Osteocyte (in vitro differentiated cells): Measurements from ENCODE around the gene ALOX12B. TPM values are rescaled to one million over a fixed set of nuclear protein-coding genes. Genes with fewer than 3 reads are reported as not detected.

ENCODE experiments used
- DNase-seq: peaks from one replicate; pipeline ENCODE4 v3.0.0; 2021; ENCODE audit warnings: mixed read lengths; ENCODE audit not compliant: unreplicated experiment; ENCODE audit errors: extremely low spot score
- H3K27ac Mint-ChIP-seq: one replicate; pipeline ENCODE4 v1.8.0; 2021; ENCODE audit warnings: mild to moderate bottlenecking, mixed read lengths; ENCODE audit not compliant: unreplicated experiment
- H3K27me3 Mint-ChIP-seq: one replicate; pipeline ENCODE4 v1.8.0; 2021; ENCODE audit warnings: mixed read lengths; ENCODE audit not compliant: unreplicated experiment
- H3K36me3 Mint-ChIP-seq: one replicate; pipeline ENCODE4 v1.8.0; 2021; ENCODE audit warnings: mixed read lengths; ENCODE audit not compliant: unreplicated experiment
- H3K4me1 Mint-ChIP-seq: one replicate; pipeline ENCODE4 v1.8.0; 2021; ENCODE audit warnings: mixed read lengths; ENCODE audit not compliant: unreplicated experiment
- H3K4me3 Mint-ChIP-seq: one replicate; pipeline ENCODE4 v1.8.0; 2021; ENCODE audit warnings: mild to moderate bottlenecking, moderate library complexity, mixed read lengths; ENCODE audit not compliant: unreplicated experiment
- H3K9me3 Mint-ChIP-seq: one replicate; pipeline ENCODE4 v1.8.0; 2021; ENCODE audit warnings: mixed read lengths; ENCODE audit not compliant: unreplicated experiment
- total RNA-seq: library from RNA; stranded (reverse); gene quantifications from 2 replicates; pipeline ENCODE4 v1.2.1, GENCODE V29; 2021
- TF ChIP-seq, protein P1 (sequence below): fragments of 200-600 bp; sonication (generic); IDR thresholded peaks from 2 replicates; pipeline ENCODE4 v1.5.0; 2021; ENCODE audit warnings: antibody characterized with exemption, mild to moderate bottlenecking, moderate library complexity

The ALOX12B gene
- total RNA-seq, 1 donor from 2014 or later = not detected

DNA sequence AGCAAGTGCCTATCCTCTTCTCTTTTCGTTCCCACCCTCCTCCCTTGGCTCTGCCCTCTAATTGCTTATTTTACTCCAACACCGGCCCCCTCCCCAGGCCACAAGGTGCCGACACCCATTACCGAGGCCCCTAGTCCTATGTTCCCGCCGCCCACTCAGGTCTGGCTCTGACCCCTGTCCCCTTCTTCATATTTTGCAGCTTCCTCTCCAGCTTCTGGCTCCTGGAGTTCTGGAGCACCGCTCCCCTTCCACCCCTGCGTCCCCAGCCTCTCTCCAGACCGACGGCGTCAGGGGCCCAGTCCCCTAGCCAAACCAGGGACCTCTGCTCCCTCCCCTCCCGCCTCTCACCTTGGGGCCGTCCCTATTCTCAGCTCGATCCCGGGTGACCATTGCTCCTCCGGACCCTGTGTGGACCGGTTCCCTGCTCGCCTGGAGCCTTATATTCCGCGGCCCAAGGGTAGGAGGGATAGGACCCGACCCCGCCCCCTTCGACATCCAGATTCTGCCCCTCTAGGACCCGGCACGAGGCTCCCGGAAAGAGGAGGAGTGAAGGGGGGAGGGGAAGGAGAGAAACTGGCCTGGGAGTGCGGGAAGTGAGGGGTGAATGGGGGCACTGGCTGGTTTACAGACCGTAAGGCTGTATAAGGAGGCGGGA is 36.3 kb upstream of the ALOX12B start, which contains the start of gene HES7:
Gene HES7, minus strand, starts transcription at position 412 of the 655 bp plus-strand sequence. Its CDS starts 22 bp downstream, at position 390.
- Mint-ChIP-seq H3K27me3 (no peaks in the 10 kb centered on the region), H3K36me3 (no peaks in the 10 kb centered on the region)

DNA sequence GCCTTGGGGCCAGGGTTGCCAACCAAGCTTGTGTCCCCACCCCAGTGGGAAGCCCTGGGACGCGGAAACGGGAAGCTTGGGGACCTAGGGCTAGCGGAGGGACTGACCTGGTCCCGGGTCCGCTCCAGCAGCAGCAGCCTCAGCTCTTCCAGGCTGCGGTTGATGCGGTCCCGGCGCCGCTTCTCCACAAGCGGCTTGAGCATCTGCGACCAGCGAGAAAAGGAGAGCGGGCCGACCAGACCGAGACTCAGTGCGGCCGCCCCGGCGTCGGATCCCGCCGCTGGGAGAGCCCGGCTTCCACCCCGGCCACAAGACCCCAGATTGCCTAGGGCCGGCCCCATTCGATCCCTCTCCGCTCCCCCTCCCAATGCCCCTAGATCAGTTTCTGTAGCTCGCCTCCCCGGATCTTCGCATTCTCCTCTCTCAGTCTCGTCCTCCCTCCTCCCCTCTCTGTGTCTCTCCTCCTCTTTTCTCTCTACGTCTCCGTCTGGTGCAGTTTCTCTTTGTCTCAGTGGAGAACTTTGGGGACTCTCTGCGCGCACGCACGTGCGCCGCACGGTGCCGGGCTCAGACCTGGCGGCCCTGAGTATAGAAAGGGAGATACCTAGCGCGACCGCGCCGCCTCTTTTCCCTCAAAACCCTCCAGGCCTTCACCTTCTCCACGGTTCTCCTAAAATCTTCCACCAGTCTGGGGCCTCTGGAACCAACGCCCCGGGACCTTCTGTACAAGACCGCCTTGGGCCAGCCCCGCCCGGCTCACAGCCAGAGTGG is 35.6 kb upstream of the ALOX12B start:
- Mint-ChIP-seq H3K27ac (peak overlapping the region; percentile 82), H3K4me1 (peaks cover 65% of the 10 kb centered on the region), H3K27me3 (no peaks in the 10 kb centered on the region), H3K36me3 (no peaks in the 10 kb centered on the region), H3K4me3 (peak overlapping the region; percentile 87), H3K9me3 (no peaks in the 10 kb centered on the region)
- TF ChIP-seq, protein P1, sequence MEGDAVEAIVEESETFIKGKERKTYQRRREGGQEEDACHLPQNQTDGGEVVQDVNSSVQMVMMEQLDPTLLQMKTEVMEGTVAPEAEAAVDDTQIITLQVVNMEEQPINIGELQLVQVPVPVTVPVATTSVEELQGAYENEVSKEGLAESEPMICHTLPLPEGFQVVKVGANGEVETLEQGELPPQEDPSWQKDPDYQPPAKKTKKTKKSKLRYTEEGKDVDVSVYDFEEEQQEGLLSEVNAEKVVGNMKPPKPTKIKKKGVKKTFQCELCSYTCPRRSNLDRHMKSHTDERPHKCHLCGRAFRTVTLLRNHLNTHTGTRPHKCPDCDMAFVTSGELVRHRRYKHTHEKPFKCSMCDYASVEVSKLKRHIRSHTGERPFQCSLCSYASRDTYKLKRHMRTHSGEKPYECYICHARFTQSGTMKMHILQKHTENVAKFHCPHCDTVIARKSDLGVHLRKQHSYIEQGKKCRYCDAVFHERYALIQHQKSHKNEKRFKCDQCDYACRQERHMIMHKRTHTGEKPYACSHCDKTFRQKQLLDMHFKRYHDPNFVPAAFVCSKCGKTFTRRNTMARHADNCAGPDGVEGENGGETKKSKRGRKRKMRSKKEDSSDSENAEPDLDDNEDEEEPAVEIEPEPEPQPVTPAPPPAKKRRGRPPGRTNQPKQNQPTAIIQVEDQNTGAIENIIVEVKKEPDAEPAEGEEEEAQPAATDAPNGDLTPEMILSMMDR = no peak
- no peak for DNase-seq

More for the DNA sequence above, 36.3 kb upstream of the ALOX12B start, which contains the start of gene HES7:
- peak within 1 kb of the TSS; percentile 82 for H3K27ac Mint-ChIP-seq
- DNase-seq = no peak
- no peaks in the 10 kb centered on the region for H3K9me3 Mint-ChIP-seq
- peaks cover 59% of the 10 kb centered on the region for H3K4me1 Mint-ChIP-seq
- TF ChIP-seq, protein P1 = no peak
- peak within 1 kb of the TSS; percentile 87 for H3K4me3 Mint-ChIP-seq

GRCh38 chr17:8122422-8122923 is 35.0 kb upstream of the ALOX12B start:
- peaks cover 71% of the 10 kb centered on the region for H3K4me1 Mint-ChIP-seq
- H3K36me3 Mint-ChIP-seq = no peaks in the 10 kb centered on the region
- TF ChIP-seq, protein P1 = no peak
- no peak for DNase-seq
- no peaks in the 10 kb centered on the region for H3K9me3 Mint-ChIP-seq
- no peaks in the 10 kb centered on the region for H3K27me3 Mint-ChIP-seq
- peak overlapping the region; percentile 87 for H3K4me3 Mint-ChIP-seq
- peak overlapping the region; percentile 82 for H3K27ac Mint-ChIP-seq

DNA sequence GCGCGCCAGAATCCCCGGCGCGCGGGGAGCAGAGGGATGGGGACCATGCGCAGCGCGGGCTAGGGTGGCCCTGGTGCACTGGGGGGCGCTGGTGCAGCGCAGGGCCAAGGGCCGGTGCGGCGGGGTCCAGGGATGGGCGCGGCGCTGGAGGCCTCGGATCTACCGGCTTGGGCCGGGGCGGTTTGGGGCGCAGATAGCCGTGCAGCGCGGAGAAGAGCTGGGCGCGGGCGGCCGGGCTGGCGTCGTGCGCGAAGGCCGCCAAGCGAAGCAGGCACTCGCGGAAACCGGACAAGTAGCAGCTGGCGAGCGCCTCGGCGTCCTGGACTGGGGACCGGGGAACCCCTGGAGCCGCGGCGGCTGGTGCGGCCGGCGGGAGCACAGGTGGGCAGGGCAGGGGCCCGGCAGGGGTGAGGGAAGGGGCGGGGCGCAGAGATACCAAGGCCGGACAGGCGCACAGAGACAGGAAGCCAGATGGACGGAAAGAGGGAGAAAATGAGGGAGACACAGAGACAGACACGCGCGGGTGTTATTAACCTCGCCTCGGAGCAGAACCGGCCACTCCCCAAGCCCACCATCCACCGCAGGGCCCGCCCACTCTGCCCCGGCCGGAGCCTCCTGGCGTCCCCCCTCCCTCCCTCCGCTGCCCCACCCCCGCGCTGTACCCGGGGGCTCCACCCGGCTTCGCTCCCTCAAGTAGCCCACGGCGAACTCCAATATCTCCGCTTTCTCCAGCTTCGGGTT is 34.3 kb upstream of the ALOX12B start:
- TF ChIP-seq, protein P1 = peak; percentile 64
- H3K4me3 Mint-ChIP-seq = peak overlapping the region; percentile 87
- peak overlapping the region; percentile 82 for H3K27ac Mint-ChIP-seq
- peaks cover 68% of the 10 kb centered on the region for H3K4me1 Mint-ChIP-seq
- DNase-seq = peak; percentile 90
- H3K27me3 Mint-ChIP-seq = no peaks in the 10 kb centered on the region
- no peaks in the 10 kb centered on the region for H3K9me3 Mint-ChIP-seq
- H3K36me3 Mint-ChIP-seq = no peaks in the 10 kb centered on the region
